Measurements from ENCODE around the gene IDI1. TPM values are rescaled to one million over a fixed set of nuclear protein-coding genes. Genes with fewer than 3 reads are reported as not detected.

Gene IDI1
- total RNA-seq, 4 donors from 2014 or later, result 30.7 to 87.5 (median 59.9) TPM

- Histone ChIP-seq H3K4me3 (no peak overlapping the region), H3K27ac (no peak overlapping the region), H3K27me3 (no peaks in the 10 kb centered on the region), H3K9me3 (no peaks in the 10 kb centered on the region), H3K4me1 (peaks cover 11 to 26% (median 15%) of the 10 kb centered on the region in 3 donors), H3K36me3 (peaks cover 4 to 54% (median 20%) of the 10 kb centered on the region in 3 donors)
- WGBS, 2 donors, result 76 to 94% methylated on average over 6 of the region's 6 CpGs
- TF ChIP-seq POLR2A (IDR thresholded peaks at IDR 0.05) (no peak), CTCF (IDR thresholded peaks at IDR 0.05) (no peak)
- DNase-seq, result no peak
- intact Hi-C loops (cut with DNase I), result no loop called here
Observed at GRCh38 chr10:992467-992866, 56.5 kb downstream of the IDI1 start.

GRCh38 chr10:990808-991207 is 58.1 kb downstream of the IDI1 start:
- Histone ChIP-seq H3K27me3 (no peaks in the 10 kb centered on the region), H3K4me1 (peaks cover 14 to 42% (median 30%) of the 10 kb centered on the region in 3 donors), H3K4me3 (no peak overlapping the region), H3K36me3 (peaks cover 4 to 37% (median 17%) of the 10 kb centered on the region in 3 donors), H3K27ac (no peak overlapping the region), H3K9me3 (no peaks in the 10 kb centered on the region)
- WGBS, 2 donors, result 89 to 92% methylated on average over 6 of the region's 6 CpGs
- intact Hi-C loops (cut with DNase I), result no loop called here
- no peak for DNase-seq
- TF ChIP-seq CTCF (IDR thresholded peaks at IDR 0.05), result no peak
- no peak for TF ChIP-seq POLR2A (IDR thresholded peaks at IDR 0.05)

Other genes starting within 250 kb of the IDI1 start
- 10 to 100 TPM; 32.7 to 75.5 (median 63.4) TPM for gene LARP4B, start 117.4 kb downstream of the IDI1 start, total RNA-seq
- 10 to 100 TPM; 10.2 to 35.1 (median 23.1) TPM for gene GTPBP4, start 60.7 kb downstream of the IDI1 start, total RNA-seq
- not detected for gene IDI2, start 23.3 kb downstream of the IDI1 start, total RNA-seq
- 10 to 100 TPM in 2 of 4 donors, 1 to 10 TPM in 2; 7.5 to 17.2 (median 11.3) TPM for gene WDR37, start 7.3 kb upstream of the IDI1 start, total RNA-seq